ENCODE measurements around the gene KCTD6.

KCTD6 gene

GRCh38 chr3:58532794-58533220, 40.9 kb downstream of the KCTD6 start:
- Mint-ChIP-seq H3K4me3 (no peak overlapping the region), H3K27me3 (ENCODE audit: low read depth) (no peaks in the 10 kb centered on the region), H3K27ac (peak overlapping the region in 2 of 3 experiments; percentile 3 to 15), H3K36me3 (ENCODE audit: low read depth) (peaks cover 18% of the 10 kb centered on the region), H3K4me1 (peaks cover 38% of the 10 kb centered on the region), H3K9me3 (no peaks in the 10 kb centered on the region)
- TF ChIP-seq CTCF (IDR thresholded peaks at IDR 0.05; ENCODE audit: unreplicated experiment in 3 of 3): peak; percentile 83 to 92 (median 90)

- Mint-ChIP-seq H3K4me1 (peaks cover 42% of the 10 kb centered on the region), H3K27ac (peak overlapping the region in 1 of 3 experiments; percentile 18), H3K9me3 (no peaks in the 10 kb centered on the region), H3K27me3 (ENCODE audit: low read depth) (no peaks in the 10 kb centered on the region), H3K4me3 (no peak overlapping the region), H3K36me3 (ENCODE audit: low read depth) (peaks cover 8% of the 10 kb centered on the region)
- no peak for TF ChIP-seq CTCF (IDR thresholded peaks at IDR 0.05; ENCODE audit: unreplicated experiment in 3 of 3)
These were observed 42.9 kb downstream of the KCTD6 start for GRCh38 chr3:58534592-58535494.

- H3K36me3 Mint-ChIP-seq (ENCODE audit: low read depth): peaks cover 8% of the 10 kb centered on the region
- peak overlapping the region; percentile 93 to 96 (median 95) for H3K27ac Mint-ChIP-seq
- H3K27me3 Mint-ChIP-seq (ENCODE audit: low read depth): no peaks in the 10 kb centered on the region
- no peak for TF ChIP-seq CTCF (IDR thresholded peaks at IDR 0.05; ENCODE audit: unreplicated experiment in 3 of 3)
- H3K9me3 Mint-ChIP-seq: no peaks in the 10 kb centered on the region
- peak overlapping the region; percentile 74 to 84 (median 84) for H3K4me3 Mint-ChIP-seq
- H3K4me1 Mint-ChIP-seq: peaks cover 42% of the 10 kb centered on the region
These were observed 43.9 kb downstream of the KCTD6 start for GRCh38 chr3:58535531-58536500.

GRCh38 chr3:58536501-58537411, 44.9 kb downstream of the KCTD6 start, which contains the start of gene ACOX2:
TSS of gene ACOX2 (minus strand) at chr3:58537190. CDS start at chr3:58535106, 2,084 bp downstream.
- Mint-ChIP-seq H3K27ac (peak within 1 kb of the TSS; percentile 93 to 96 (median 95)), H3K36me3 (ENCODE audit: low read depth) (peaks cover 8% of the 10 kb centered on the region), H3K4me3 (peak within 1 kb of the TSS; percentile 74 to 84 (median 84)), H3K27me3 (ENCODE audit: low read depth) (no peaks in the 10 kb centered on the region), H3K9me3 (no peaks in the 10 kb centered on the region), H3K4me1 (peaks cover 47% of the 10 kb centered on the region)
- TF ChIP-seq CTCF (IDR thresholded peaks at IDR 0.05; ENCODE audit: unreplicated experiment in 3 of 3): no peak

Data from nephron (organoid).